ENCODE data around the gene MYBPC2.

DNA sequence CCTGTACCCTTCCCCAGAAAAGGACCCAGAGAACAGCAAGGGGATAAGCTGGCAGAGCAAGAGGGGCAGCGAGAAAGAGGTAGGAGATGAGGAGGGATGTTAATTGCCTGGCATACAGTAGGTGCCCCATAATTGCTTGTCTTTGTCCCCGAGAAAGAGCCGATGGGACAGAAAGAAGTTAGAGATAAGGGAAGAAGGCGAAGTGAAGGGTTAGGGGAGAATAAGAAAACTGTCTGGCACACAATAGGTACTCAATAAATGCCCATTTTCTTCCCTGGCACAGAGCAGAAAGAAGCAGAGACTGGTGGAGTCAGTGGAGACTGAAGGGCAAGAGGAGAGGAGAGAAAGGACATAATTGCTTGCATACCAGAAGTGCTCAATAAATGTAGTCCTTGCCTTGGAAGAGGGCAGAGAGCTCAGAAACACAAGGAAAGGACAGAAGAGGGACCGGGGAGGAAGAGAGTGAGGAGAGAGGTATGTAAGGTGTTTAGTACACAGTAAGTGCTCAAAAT, 62.4 kb downstream of the MYBPC2 start:
- no peak for TF ChIP-seq CTCF (IDR thresholded peaks at IDR 0.05; ENCODE audit: borderline replicate concordance, extremely low read depth, low read length, poor library complexity, severe bottlenecking)
- no peak for TF ChIP-seq EZH2 (IDR thresholded peaks at IDR 0.05; ENCODE audit: borderline replicate concordance, low read depth, low read length, severe bottlenecking)
